IPS-NIHi7 (cell line): ENCODE measurements around the gene MICAL3.

ENCODE experiments used
- DNase-seq: peaks from one replicate; pipeline ENCODE4 v3.0.0; 2012; ENCODE audit warnings: mixed read lengths; ENCODE audit errors: extremely low spot score

Gene MICAL3

GRCh38 chr22:17872471-17872870, 151.9 kb downstream of the MICAL3 start:
- DNase-seq = no peak

GRCh38 chr22:17871726-17872458, 152.5 kb downstream of the MICAL3 start:
- no peak for DNase-seq

GRCh38 chr22:17870407-17870806, 154.0 kb downstream of the MICAL3 start:
- no peak for DNase-seq

- DNase-seq = no peak
Observed at GRCh38 chr22:17869285-17870096, 154.9 kb downstream of the MICAL3 start.

- no peak for DNase-seq
Observed at GRCh38 chr22:17868771-17869170, 155.6 kb downstream of the MICAL3 start.

GRCh38 chr22:17867160-17867785, 157.1 kb downstream of the MICAL3 start:
- no peak for DNase-seq

- DNase-seq = no peak
Observed at GRCh38 chr22:17866621-17867020, 157.7 kb downstream of the MICAL3 start.

- no peak for DNase-seq
Observed at GRCh38 chr22:17866127-17866526, 158.2 kb downstream of the MICAL3 start.

- no peak for DNase-seq
Observed at GRCh38 chr22:17865183-17866055, 158.9 kb downstream of the MICAL3 start.

- DNase-seq = no peak
Observed at GRCh38 chr22:17864398-17865182, 159.8 kb downstream of the MICAL3 start.

GRCh38 chr22:17862646-17863181, 161.6 kb downstream of the MICAL3 start:
- DNase-seq = no peak

- no peak for DNase-seq
Observed at GRCh38 chr22:17861909-17862308, 162.5 kb downstream of the MICAL3 start.

GRCh38 chr22:17860220-17860965, 164.0 kb downstream of the MICAL3 start:
- DNase-seq = no peak

- no peak for DNase-seq
Observed at GRCh38 chr22:17858033-17858432, 166.3 kb downstream of the MICAL3 start.

GRCh38 chr22:17855572-17856290, 168.6 kb downstream of the MICAL3 start:
- no peak for DNase-seq

GRCh38 chr22:17853073-17853472, 171.3 kb downstream of the MICAL3 start:
- no peak for DNase-seq

GRCh38 chr22:17851759-17852158, 172.6 kb downstream of the MICAL3 start:
- no peak for DNase-seq

- no peak for DNase-seq
Observed at GRCh38 chr22:17847360-17848078, 176.8 kb downstream of the MICAL3 start.
